GM12892 (cell line): ENCODE measurements around the gene C12orf60.

Experiments used
- POLR2A ChIP-seq: IDR thresholded peaks from 2 replicates; pipeline ENCODE4 v1.6.1; 2011; ENCODE audit warnings: low read depth, low read length, control low read depth
- TAF1 ChIP-seq: IDR thresholded peaks from 2 replicates; pipeline ENCODE4 v1.6.1; 2011; ENCODE audit warnings: low read depth, mild to moderate bottlenecking, control low read depth, low read length, borderline replicate concordance

DNA sequence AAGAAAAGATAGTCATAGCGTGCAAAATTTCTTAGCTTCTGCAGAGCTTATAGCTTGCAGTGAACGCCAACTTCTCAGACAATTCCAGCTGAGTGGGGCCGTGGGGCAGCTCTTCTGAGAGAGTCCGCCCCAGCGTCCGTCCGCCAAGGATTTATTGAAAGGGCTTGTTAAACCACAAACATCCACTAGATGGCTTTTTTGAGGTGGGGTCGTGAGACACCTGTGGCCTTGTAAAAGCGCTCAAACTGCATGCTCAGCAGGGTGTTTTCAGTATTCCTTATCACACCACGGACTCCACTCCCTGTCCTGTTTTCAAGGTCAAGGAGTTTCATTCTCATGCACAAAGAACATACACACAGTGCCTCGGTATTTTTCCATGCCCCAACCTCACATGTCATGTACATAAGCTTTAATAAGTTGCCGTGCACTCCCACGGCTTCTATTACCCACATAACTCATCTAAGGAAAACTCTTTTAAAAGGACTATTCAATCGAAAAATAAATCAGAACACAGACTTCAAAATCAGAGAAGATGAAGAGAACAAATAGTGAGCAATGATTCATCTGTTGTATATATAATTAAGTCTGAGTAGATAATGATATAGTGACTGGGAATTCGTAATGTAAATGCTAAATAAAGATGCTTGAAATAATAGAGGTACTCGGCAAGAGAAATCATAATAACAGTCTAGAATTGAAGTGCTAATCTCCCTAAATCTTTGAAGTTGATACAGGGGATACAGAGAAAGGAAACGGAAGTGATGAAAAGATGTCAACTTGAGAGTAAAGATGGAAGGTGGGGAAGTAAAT, 46.9 kb upstream of the C12orf60 start:
- TF ChIP-seq TAF1, result no peak
- no peak for TF ChIP-seq POLR2A
